Sigmoid colon (tissue), 7 donors: ENCODE measurements around the gene TMEM231. TPM values are rescaled to one million over a fixed set of nuclear protein-coding genes. Genes with fewer than 3 reads are reported as not detected.

ENCODE experiments used
- DNase-seq: peaks from one replicate; pipeline ENCODE4 v3.0.0-alpha.2; 2019
- H3K27ac ChIP-seq, 4 donors: fragments of 200-600 bp; sonication (generic); one replicate each; pipeline ENCODE4 v1.5.1; 2016 to 2019; ENCODE audit warnings: mild to moderate bottlenecking in 1 of 4
- H3K27me3 ChIP-seq, 3 donors: fragments of 200-600 bp; sonication (generic); one replicate each; pipeline ENCODE4 v1.5.1; 2019; ENCODE audit warnings: mild to moderate bottlenecking in 1 of 3
- H3K36me3 ChIP-seq, 4 donors: fragments of 200-600 bp; sonication (generic); one replicate each; pipeline ENCODE4 v1.5.1; 2016 to 2019
- H3K4me1 ChIP-seq, 4 donors: fragments of 200-600 bp; sonication (generic); one replicate each; pipeline ENCODE4 v1.5.1; 2017 to 2019
- H3K4me3 ChIP-seq, 4 donors: fragments of 200-600 bp; sonication (generic); one replicate each; pipeline ENCODE4 v1.5.1; 2017 to 2019; ENCODE audit warnings: mild to moderate bottlenecking in 2 of 4, moderate library complexity in 1 of 4
- H3K9me3 ChIP-seq, 4 donors: fragments of 200-600 bp in 3 of 4; sonication (generic) in 3 of 4; one replicate each; pipeline versions ENCODE4 v1.5.1 to v1.6.1; 2013 to 2019
- CTCF ChIP-seq, 4 experiments: fragments of 450-650 bp in 3 of 4; fragments of 200-600 bp in 1 of 4; IDR thresholded peaks; one replicate each; pipeline ENCODE4 v1.5.1; 2016 to 2019; ENCODE audit warnings: antibody characterized with exemption in 4 of 4, mild to moderate bottlenecking in 3 of 4, moderate library complexity in 2 of 4
- EP300 ChIP-seq, 4 donors: sonication (generic); formaldehyde crosslinking; IDR thresholded peaks; one replicate each; pipeline ENCODE4 v1.6.1; 2017; ENCODE audit warnings: antibody characterized with exemption in 4 of 4
- POLR2A ChIP-seq, 2 donors: fragments of 450-650 bp; IDR thresholded peaks; one replicate each; pipeline ENCODE4 v1.6.1; 2016; ENCODE audit warnings: antibody characterized with exemption in 2 of 2, mild to moderate bottlenecking in 2 of 2, moderate library complexity in 2 of 2
- POLR2AphosphoS5 ChIP-seq, 4 donors: sonication (generic); formaldehyde crosslinking; IDR thresholded peaks; one replicate each; pipeline ENCODE4 v1.6.1; 2017; ENCODE audit warnings: antibody characterized with exemption in 4 of 4
- WGBS, 2 donors: extraction: QIAGEN DNeasy Blood & Tissue Kit; methylation state at CpG; one replicate each; pipeline ENCODE4 v1.1.7; 2013; 5-methylcytosine and 5-hydroxymethylcytosine counted together
- intact Hi-C: fragments of 100-400 bp; cut with DNase I; formaldehyde crosslinking; loops from one replicate; pipeline ENCODE4 v1.15.1; 2023
- polyA plus RNA-seq, 3 donors: library from polyadenylated mRNA; stranded (reverse); fragments of 200-250 nt; gene quantifications; one replicate each; pipeline ENCODE4 v1.2.3, GENCODE V29; 2013
- total RNA-seq, 4 donors: library from RNA; depleted of rRNA; stranded (reverse); fragments of >200 nt; gene quantifications; one replicate each; pipeline ENCODE4 v1.1.0, GENCODE V29; 2016
- donor health status: healthy with polysubstance abuse.
- donor health status: Bipolar disorder and iron deficiency.
- donor health status: healthy.

TMEM231 gene
- total and polyA plus RNA-seq, 7 donors, result 1.2 to 8.8 (median 4.3) TPM

- DNase-seq, result no peak
- WGBS, 2 donors, result 4 to 14% methylated on average over 26 of the region's 26 CpGs
- Histone ChIP-seq H3K4me3 (peak overlapping the region; percentile 20 to 47 (median 36)), H3K36me3 (no peaks in the 10 kb centered on the region), H3K9me3 (no peaks in the 10 kb centered on the region), H3K27me3 (peaks cover 0 to 32% (median 6%) of the 10 kb centered on the region in 3 donors), H3K27ac (peak overlapping the region in 1 of 4 donors; percentile 4), H3K4me1 (peaks cover 0 to 17% (median 12%) of the 10 kb centered on the region in 4 donors)
- intact Hi-C loops, result no loop called here
- no peak for TF ChIP-seq EP300 (IDR thresholded peaks at IDR 0.05)
- TF ChIP-seq POLR2AphosphoS5 (IDR thresholded peaks at IDR 0.05), result no peak
- no peak for TF ChIP-seq CTCF (IDR thresholded peaks at IDR 0.05)
- TF ChIP-seq POLR2A (IDR thresholded peaks at IDR 0.05), result no peak
Observed at GRCh38 chr16:75494661-75495075, 61.4 kb downstream of the TMEM231 start.

GRCh38 chr16:75494184-75494583, 61.9 kb downstream of the TMEM231 start:
- WGBS, 2 donors, result 73 to 74% methylated on average over 5 of the region's 5 CpGs
- H3K4me3 ChIP-seq, result peak overlapping the region in 2 of 4 donors; percentile 46 to 47
- TF ChIP-seq POLR2AphosphoS5 (IDR thresholded peaks at IDR 0.05), result no peak
- TF ChIP-seq EP300 (IDR thresholded peaks at IDR 0.05), result no peak
- H3K9me3 ChIP-seq, result no peaks in the 10 kb centered on the region
- intact Hi-C loops, result no loop called here
- peaks cover 0 to 17% (median 12%) of the 10 kb centered on the region in 4 donors for H3K4me1 ChIP-seq
- no peaks in the 10 kb centered on the region for H3K36me3 ChIP-seq
- H3K27ac ChIP-seq, result no peak overlapping the region
- no peak for DNase-seq
- peaks cover 0 to 32% (median 6%) of the 10 kb centered on the region in 3 donors for H3K27me3 ChIP-seq

- Histone ChIP-seq H3K27ac (no peak overlapping the region), H3K4me3 (no peak overlapping the region), H3K9me3 (no peaks in the 10 kb centered on the region), H3K4me1 (peaks cover 0 to 14% (median 12%) of the 10 kb centered on the region in 4 donors), H3K27me3 (peaks cover 0 to 32% (median 6%) of the 10 kb centered on the region in 3 donors), H3K36me3 (no peaks in the 10 kb centered on the region)
- intact Hi-C loops, result no loop called here
- TF ChIP-seq EP300 (IDR thresholded peaks at IDR 0.05) (no peak), CTCF (IDR thresholded peaks at IDR 0.05) (no peak), POLR2AphosphoS5 (IDR thresholded peaks at IDR 0.05) (no peak), POLR2A (IDR thresholded peaks at IDR 0.05) (no peak)
- WGBS, 2 donors, result 54 to 84% methylated on average over 1 of the region's 1 CpG
- no peak for DNase-seq
Observed at GRCh38 chr16:75491876-75492275, 64.2 kb downstream of the TMEM231 start.

GRCh38 chr16:75488322-75488721, 67.7 kb downstream of the TMEM231 start:
- TF ChIP-seq CTCF (IDR thresholded peaks at IDR 0.05) (no peak), POLR2AphosphoS5 (IDR thresholded peaks at IDR 0.05) (no peak), EP300 (IDR thresholded peaks at IDR 0.05) (no peak), POLR2A (IDR thresholded peaks at IDR 0.05) (no peak)
- no peaks in the 10 kb centered on the region for H3K36me3 ChIP-seq
- H3K4me3 ChIP-seq, result no peak overlapping the region
- H3K27ac ChIP-seq, result no peak overlapping the region
- intact Hi-C loops, result no loop called here
- H3K9me3 ChIP-seq, result no peaks in the 10 kb centered on the region
- WGBS, 2 donors, result 96 to 97% methylated on average over 2 of the region's 2 CpGs
- peaks cover 0 to 18% (median 0%) of the 10 kb centered on the region in 3 donors for H3K27me3 ChIP-seq
- no peaks in the 10 kb centered on the region for H3K4me1 ChIP-seq
- no peak for DNase-seq

Other genes starting within 250 kb of the TMEM231 start
- 10 to 100 TPM; 42.1 to 61.1 (median 48.2) TPM for gene CFDP1, start 122.7 kb downstream of the TMEM231 start, total RNA-seq
- 100 to 1,000 TPM; 102 to 382 (median 295) TPM for gene CFDP1, start 122.7 kb downstream of the TMEM231 start, polyA plus RNA-seq
- gene TMEM170A, start 91.6 kb downstream of the TMEM231 start, total RNA-seq, result 10 to 100 TPM; 12.7 to 18.2 (median 15.3) TPM
- gene TMEM170A, start 91.6 kb downstream of the TMEM231 start, polyA plus RNA-seq, result 10 to 100 TPM; 13.2 to 24.5 (median 15.9) TPM
- 1 to 10 TPM in 3 of 4 donors, under 1 TPM in 1; 0.49 to 2.5 (median 1.6) TPM for gene CHST6, start 60.8 kb downstream of the TMEM231 start, total RNA-seq
- 1 to 10 TPM in 1 of 3 donors, under 1 TPM in 2; under 0.01 to 2.2 (median 0.23) TPM for gene CHST6, start 60.8 kb downstream of the TMEM231 start, polyA plus RNA-seq
- under 1 TPM in 1 of 4 donors, not detected in 3; 0.41 TPM for gene CHST5, start 20.1 kb downstream of the TMEM231 start, total RNA-seq
- 10 to 100 TPM; 13.9 to 18.3 (median 16.2) TPM for gene CHST5, start 20.1 kb downstream of the TMEM231 start, polyA plus RNA-seq
- gene GABARAPL2, start 10.1 kb upstream of the TMEM231 start, total RNA-seq, result 100 to 1,000 TPM in 2 of 4 donors, 10 to 100 TPM in 2; 91.4 to 136 (median 108) TPM
- gene GABARAPL2, start 10.1 kb upstream of the TMEM231 start, polyA plus RNA-seq, result 100 to 1,000 TPM; 118 to 300 (median 258) TPM
- gene ADAT1, start 67.0 kb upstream of the TMEM231 start, total RNA-seq, result 10 to 100 TPM; 21.7 to 38.5 (median 28.8) TPM
- 10 to 100 TPM; 10.2 to 23.5 (median 14.8) TPM for gene ADAT1, start 67.0 kb upstream of the TMEM231 start, polyA plus RNA-seq
- 100 to 1,000 TPM in 3 of 4 donors, 10 to 100 TPM in 1; 98.3 to 113 (median 111) TPM for gene KARS1, start 91.4 kb upstream of the TMEM231 start, total RNA-seq
- 100 to 1,000 TPM in 1 of 3 donors, 10 to 100 TPM in 2; 77.0 to 131 (median 77.5) TPM for gene KARS1, start 91.4 kb upstream of the TMEM231 start, polyA plus RNA-seq
- 10 to 100 TPM; 49.0 to 76.0 (median 65.5) TPM for gene TERF2IP, start 91.5 kb upstream of the TMEM231 start, total RNA-seq
- 10 to 100 TPM; 26.6 to 38.4 (median 33.6) TPM for gene TERF2IP, start 91.5 kb upstream of the TMEM231 start, polyA plus RNA-seq
- not detected for gene CPHXL2, start 120.8 kb upstream of the TMEM231 start, total RNA-seq
- gene CPHXL2, start 120.8 kb upstream of the TMEM231 start, polyA plus RNA-seq, result not detected
- gene DUXB, start 145.2 kb upstream of the TMEM231 start, total RNA-seq, result not detected
- gene DUXB, start 145.2 kb upstream of the TMEM231 start, polyA plus RNA-seq, result not detected
- not detected for gene CPHXL, start 170.2 kb upstream of the TMEM231 start, total RNA-seq
- not detected for gene CPHXL, start 170.2 kb upstream of the TMEM231 start, polyA plus RNA-seq